Brain pericyte (primary cell): ENCODE results near the gene NFATC2.
A peak's percentile ranks its signal among the peaks of the same experiment; 100 is the strongest.

ENCODE experiments used
- DNase-seq: peaks from one replicate; pipeline ENCODE4 v3.0.0-alpha.2; 2012; ENCODE audit warnings: low read depth, low spot score

Gene NFATC2

DNA sequence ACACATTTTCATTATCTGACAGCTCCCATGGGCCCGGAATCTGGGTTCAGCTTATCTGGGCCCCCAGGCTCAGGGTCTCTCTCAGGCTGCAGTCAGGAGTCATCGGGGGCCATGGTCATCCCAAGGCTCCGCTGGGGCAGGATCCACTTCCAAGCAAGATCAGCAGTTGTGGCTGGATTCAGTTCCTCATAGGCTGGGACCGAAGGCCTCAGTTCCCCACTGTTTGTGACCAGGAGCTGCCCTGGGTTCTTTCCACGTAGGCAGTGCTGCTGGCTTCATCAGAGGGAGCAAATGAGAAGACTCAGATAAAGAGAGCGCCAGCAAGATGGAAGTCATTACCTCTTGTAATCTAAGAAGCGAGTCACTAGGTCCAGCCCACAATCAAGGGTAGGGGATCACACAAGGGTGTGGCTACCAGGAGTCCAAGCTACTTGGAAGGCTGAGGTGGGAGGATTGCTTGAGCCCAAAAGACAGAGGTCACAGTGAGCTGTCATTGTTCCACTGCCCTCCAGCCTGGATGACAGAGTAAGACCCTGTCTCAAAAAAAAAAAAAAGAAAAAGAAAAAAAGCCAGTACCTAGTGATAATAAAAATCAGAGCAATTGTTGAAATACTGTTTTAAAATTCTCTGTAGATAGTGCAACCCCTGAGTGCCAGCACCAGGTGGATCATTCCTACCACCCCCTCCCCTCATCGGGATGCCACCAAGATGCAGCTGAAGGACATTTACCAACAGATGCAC is 162.7 kb downstream of the NFATC2 start:
- no peak for DNase-seq

DNA sequence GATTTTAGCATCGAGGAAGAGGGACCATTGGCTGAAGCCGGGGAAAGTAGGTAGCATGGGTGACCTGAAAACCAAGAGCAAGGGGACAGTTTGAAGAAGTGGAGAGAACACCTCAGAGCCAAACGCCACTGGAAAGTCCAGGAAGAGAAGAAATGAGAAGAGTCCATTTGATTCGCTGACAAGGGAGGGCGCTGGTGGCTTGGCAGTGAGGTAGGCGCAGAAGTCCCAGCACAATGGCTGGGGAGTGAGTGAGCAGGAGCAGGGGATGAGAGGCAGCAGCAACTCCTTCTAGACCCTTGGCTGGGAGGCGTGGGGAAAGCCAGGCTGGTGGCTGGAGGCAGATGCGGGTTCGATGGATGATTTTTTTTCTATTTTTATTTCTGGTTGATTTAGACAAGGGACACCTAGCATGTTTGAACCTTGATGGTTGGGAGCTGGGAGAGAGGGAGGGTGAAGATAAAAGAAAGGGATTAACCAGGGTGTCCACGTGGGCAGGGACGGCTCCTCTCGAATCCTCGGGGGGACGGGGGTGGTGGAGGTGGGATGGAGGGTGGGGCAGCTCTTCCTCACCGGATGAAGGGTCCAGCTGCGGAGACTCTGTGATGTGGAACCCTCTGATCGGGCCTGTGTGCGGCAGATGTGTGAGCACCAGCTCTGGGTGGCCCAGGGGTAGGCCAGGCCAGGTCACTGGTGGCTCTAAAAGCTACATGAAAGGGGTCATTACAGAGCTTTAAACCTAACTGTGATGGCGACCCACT is 164.2 kb downstream of the NFATC2 start:
- no peak for DNase-seq

GRCh38 chr20:51377132-51377531 is 165.4 kb downstream of the NFATC2 start:
- DNase-seq: no peak

GRCh38 chr20:51376111-51376510 is 166.4 kb downstream of the NFATC2 start:
- DNase-seq: no peak

- DNase-seq: no peak
Measured at GRCh38 chr20:51375561-51375960, 167.0 kb downstream of the NFATC2 start.

GRCh38 chr20:51374961-51375360 is 167.6 kb downstream of the NFATC2 start:
- DNase-seq: no peak

DNA sequence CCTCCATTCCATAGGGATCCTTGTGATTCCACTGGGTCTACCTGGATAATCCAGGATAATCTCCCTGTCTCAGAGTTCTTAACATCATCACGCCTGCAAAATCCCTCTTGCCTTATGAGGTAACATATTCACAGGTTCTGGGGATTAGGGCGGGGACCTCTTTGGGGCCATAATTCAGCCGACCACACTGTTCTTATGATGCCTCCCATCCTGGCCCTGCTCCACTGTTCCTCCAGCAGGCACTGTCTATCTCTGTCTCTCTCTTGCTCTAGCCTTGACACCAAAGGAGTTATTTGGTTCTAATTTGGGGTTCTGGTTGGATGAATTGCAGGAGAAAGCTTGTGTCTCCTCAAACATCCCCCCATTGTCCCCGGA is 168.1 kb downstream of the NFATC2 start:
- DNase-seq: no peak

GRCh38 chr20:51373713-51374455 is 168.6 kb downstream of the NFATC2 start:
- DNase-seq: peak; percentile 53

GRCh38 chr20:51372966-51373365 is 169.6 kb downstream of the NFATC2 start:
- DNase-seq: no peak

DNA sequence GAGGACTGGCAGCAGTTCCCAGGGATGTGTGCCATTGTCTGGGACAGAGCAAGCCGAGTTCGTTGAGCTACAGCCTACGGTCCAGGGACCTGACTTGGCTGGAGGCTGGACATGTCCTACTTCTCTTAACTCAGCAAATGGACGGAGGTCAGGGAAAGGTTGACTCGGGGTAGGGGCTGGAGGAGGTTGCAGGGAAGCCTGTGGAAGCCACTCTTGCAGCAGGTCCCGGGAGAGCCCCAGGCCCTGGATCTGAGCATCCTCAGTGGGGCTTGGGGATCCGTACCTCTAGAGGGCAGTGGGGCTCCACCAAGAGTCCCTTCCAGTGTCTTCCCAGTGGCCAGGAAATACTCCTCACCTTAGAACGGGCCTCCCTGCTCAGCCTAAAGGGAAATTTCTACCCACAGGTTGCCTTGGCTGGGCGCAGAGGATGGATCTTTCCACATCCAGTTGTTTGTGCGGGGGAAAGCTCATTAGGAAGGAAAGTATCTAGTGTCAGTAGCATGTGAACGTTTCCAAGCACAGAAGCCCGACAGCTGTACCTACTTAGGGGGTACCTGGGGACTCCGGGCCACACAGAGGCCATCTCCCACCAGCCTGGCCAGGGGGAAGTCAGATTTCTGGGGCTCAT is 170.2 kb downstream of the NFATC2 start:
- DNase-seq: no peak

DNA sequence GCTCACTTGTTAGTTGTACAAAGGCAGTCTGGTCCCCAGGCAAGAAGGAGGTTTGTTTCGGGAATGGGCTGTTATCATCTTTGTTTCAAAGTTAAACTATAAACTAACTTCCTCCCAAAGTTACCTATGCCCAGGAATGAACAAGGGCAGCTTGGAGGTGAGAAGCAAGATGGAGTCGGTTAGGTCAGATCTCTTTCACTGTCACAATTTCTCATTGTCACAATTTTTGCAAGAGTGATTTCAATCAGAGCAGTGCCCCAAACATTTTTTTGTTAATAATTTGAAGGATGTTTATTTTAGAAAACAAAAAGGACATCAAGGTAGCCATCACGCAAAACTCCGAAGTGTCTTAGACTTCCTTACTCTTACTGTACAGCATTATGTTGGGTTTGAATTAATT is 170.8 kb downstream of the NFATC2 start:
- no peak for DNase-seq

DNA sequence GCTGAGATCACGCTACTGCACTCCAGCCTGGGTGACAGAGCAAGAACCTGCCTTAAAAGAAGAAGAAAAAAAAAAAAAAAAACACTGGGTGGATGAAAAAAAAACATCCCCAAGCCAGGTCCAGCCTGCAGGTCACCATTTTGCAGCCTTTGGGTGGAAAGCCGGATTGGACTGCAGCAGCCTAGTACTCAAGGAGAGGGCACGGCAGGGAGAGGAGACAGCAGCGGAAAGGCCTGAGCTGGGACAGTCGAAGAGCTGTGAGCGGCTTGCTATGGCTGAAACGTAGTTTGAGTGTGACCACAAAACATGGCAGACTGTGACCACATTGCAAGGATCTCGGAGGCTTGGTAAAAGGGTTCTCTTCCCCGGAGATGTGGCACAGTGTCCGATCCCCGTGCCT is 173.0 kb downstream of the NFATC2 start:
- DNase-seq: no peak

- DNase-seq: no peak
Measured at GRCh38 chr20:51368461-51369211, 173.9 kb downstream of the NFATC2 start.

- DNase-seq: peak; percentile 94
Measured at GRCh38 chr20:51366155-51366886, 176.2 kb downstream of the NFATC2 start.

- no peak for DNase-seq
Measured at GRCh38 chr20:51365670-51366069, 176.8 kb downstream of the NFATC2 start.

DNA sequence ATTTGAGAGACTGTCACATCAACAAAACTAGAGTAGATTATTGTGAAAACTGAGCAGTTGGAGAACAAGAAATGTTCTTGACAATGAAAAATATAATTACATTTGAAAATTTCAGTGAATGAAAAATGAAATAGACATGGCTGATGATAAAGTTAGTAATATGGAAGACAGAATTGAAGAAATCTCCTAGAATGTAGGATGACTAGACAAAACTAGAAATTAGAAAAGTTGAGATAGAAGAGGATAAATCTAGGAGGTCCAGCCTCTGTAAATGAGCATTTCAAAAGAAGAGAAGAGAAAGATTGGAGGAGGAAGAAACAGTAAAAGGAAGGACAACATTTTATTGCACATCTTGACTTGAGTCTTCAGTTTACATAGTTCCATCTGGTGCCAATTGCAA is 178.7 kb downstream of the NFATC2 start:
- no peak for DNase-seq

DNA sequence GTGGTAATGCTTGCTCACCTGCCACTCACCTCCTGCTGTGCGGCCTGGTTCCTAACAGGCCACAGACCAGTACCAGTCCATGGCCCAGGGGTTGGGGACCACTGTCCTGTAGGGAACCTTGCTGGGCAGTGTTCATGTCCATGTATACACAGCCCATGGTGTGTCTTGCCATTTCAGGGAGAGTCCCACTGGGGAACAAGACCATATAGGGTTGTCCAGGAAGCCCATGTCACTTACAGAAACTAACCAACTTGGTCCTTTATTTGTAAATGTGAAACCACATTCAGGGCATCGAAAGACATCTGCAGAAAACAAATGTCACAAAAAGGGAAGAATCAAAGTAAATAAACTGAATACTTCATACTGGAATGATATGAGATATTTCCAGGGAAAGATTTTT is 179.1 kb downstream of the NFATC2 start:
- DNase-seq: no peak

GRCh38 chr20:51362254-51362653 is 180.3 kb downstream of the NFATC2 start:
- no peak for DNase-seq

GRCh38 chr20:51361258-51361657 is 181.3 kb downstream of the NFATC2 start:
- no peak for DNase-seq

DNA sequence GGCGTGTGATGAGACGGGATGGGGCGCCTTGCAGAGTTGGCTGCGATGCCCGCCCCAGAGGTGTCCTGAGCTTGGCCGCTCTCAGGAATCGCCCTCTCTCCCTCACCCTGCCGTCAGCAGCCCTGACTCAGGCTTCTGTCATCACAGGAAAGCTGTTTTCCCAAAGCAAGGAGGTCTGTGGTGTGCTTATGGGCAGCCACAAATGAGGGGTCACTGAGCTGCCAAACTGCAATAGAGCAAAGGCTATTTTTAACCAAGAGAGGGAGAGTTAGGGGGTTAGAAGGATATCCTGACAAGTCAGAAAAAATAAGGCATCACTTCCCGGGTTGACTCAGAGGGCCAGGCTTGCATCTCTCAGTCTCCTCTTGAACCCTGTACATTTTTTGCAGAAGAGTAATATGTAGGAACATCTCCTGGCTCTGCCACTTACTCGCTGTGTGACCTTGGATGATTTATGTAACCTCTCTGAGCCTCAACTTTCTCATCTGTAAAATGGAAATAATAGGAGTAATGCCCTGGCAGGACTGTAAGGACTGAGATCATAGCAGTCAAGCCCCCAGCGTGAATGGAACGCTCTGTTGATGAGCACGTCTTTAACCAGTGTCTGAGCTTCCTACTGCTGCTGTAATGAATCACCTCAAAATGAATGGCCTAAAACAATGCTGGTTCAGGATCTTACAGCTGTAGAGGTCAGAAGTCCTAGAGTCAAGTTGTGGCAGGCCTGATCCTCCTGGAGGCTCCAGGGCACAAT is 181.9 kb downstream of the NFATC2 start:
- peak; percentile 89 for DNase-seq
